Endodermal cell (in vitro differentiated cells): Measurements from ENCODE around the gene CHD2. TPM values are rescaled to one million over a fixed set of nuclear protein-coding genes. Genes with fewer than 3 reads are reported as not detected.
A peak's percentile ranks its signal among the peaks of the same experiment; 100 is the strongest.

Source experiments
- DNase-seq: peaks from one replicate; pipeline ENCODE4 v3.0.0-alpha.2; 2017
- H3K27ac ChIP-seq: 2 replicates; pipeline ENCODE4 v1.5.1; 2013; ENCODE audit warnings: mild to moderate bottlenecking, low read depth, low read length, moderate library complexity
- H3K27me3 ChIP-seq: 2 replicates; pipeline ENCODE4 v1.6.1; 2013; ENCODE audit warnings: mild to moderate bottlenecking, low read length, moderate library complexity; ENCODE audit not compliant: insufficient read depth, control insufficient read depth, poor library complexity, severe bottlenecking
- H3K36me3 ChIP-seq: 2 replicates; pipeline ENCODE4 v1.7.0; 2013; ENCODE audit warnings: mild to moderate bottlenecking, low read length, moderate library complexity; ENCODE audit not compliant: control insufficient read depth, insufficient read depth
- H3K4me1 ChIP-seq: one replicate; pipeline ENCODE4 v1.7.0; 2013; ENCODE audit warnings: low read length; ENCODE audit not compliant: control insufficient read depth, insufficient read depth
- H3K4me3 ChIP-seq: 2 replicates; pipeline ENCODE4 v1.5.1; 2013; ENCODE audit warnings: mild to moderate bottlenecking, low read length, moderate library complexity
- H3K9ac ChIP-seq: 2 replicates; pipeline ENCODE4 v1.6.1; 2013; ENCODE audit warnings: mild to moderate bottlenecking, low read length, moderate library complexity; ENCODE audit not compliant: poor library complexity, severe bottlenecking; ENCODE audit errors: extremely low read depth
- H3K9me3 ChIP-seq: 2 replicates; pipeline ENCODE4 v1.6.1; 2013; ENCODE audit warnings: mild to moderate bottlenecking, low read length, moderate library complexity; ENCODE audit not compliant: control insufficient read depth
- H3K27ac Mint-ChIP-seq: 2 replicates; pipeline ENCODE4 v1.8.0; 2020; ENCODE audit warnings: mixed read lengths
- H3K27me3 Mint-ChIP-seq: 2 replicates; pipeline ENCODE4 v1.8.0; 2021; ENCODE audit warnings: mild to moderate bottlenecking, mixed read lengths; ENCODE audit not compliant: insufficient read depth
- H3K36me3 Mint-ChIP-seq: 2 replicates; pipeline ENCODE4 v1.8.0; 2020; ENCODE audit warnings: low read depth, mixed read lengths
- H3K4me1 Mint-ChIP-seq: 2 replicates; pipeline ENCODE4 v1.8.0; 2020; ENCODE audit warnings: mixed read lengths
- H3K4me3 Mint-ChIP-seq: 2 replicates; pipeline ENCODE4 v1.8.0; 2020; ENCODE audit warnings: mild to moderate bottlenecking, moderate library complexity, mixed read lengths
- H3K9me3 Mint-ChIP-seq: 2 replicates; pipeline ENCODE4 v1.8.0; 2020; ENCODE audit warnings: mild to moderate bottlenecking, mixed read lengths
- WGBS, 2 experiments: methylation state at CpG; one replicate each; pipeline versions ENCODE4 v1.1.5 to v1.1.7; 2013; ENCODE audit warnings: missing lambda C conversion rate in 2 of 2, mixed read lengths in 1 of 2; ENCODE audit not compliant: insufficient coverage in 1 of 2, insufficient read length in 1 of 2; 5-methylcytosine and 5-hydroxymethylcytosine counted together
- total RNA-seq, 2 donors: library from RNA; stranded (reverse); fragmentation: NEBNext Ultra II Directional in 1 of 2; extraction: Animal tissue kit (Norgen Biotek cat#: 25700) in 1 of 2; gene quantifications; 2 replicates in 1 of 2; 3 replicates in 1 of 2; pipeline ENCODE4 v1.2.1, GENCODE V29; 2021
- TF ChIP-seq, protein P1 (sequence below): fragments of 200-600 bp; sonication (generic); conservative IDR thresholded peaks from 2 replicates; pipeline ENCODE4 v1.5.0; 2021; ENCODE audit warnings: antibody characterized with exemption, mild to moderate bottlenecking

CHD2 gene
- total RNA-seq, 2 donors from 2014 or later: 116 to 127 TPM

DNA sequence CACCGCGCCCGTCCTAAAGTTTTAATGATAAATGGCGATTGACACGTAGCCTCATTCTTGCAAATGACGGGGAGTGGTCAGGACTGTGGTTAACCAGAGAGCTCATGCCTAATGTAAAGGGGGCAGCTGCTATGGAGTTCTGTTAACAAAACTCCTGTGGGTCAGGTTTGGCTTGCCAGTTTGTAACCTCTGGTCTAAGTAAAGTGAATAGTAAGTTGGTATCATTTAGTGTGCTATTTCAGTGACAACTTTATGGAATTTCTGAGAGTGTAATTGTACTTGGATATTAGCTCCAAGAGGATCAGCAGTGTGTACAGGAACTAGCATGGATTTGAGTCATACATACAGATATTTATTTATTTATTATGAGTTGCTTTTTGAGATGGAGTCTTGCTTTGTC lies 101.0 kb downstream of the CHD2 start:
- TF ChIP-seq, protein P1, sequence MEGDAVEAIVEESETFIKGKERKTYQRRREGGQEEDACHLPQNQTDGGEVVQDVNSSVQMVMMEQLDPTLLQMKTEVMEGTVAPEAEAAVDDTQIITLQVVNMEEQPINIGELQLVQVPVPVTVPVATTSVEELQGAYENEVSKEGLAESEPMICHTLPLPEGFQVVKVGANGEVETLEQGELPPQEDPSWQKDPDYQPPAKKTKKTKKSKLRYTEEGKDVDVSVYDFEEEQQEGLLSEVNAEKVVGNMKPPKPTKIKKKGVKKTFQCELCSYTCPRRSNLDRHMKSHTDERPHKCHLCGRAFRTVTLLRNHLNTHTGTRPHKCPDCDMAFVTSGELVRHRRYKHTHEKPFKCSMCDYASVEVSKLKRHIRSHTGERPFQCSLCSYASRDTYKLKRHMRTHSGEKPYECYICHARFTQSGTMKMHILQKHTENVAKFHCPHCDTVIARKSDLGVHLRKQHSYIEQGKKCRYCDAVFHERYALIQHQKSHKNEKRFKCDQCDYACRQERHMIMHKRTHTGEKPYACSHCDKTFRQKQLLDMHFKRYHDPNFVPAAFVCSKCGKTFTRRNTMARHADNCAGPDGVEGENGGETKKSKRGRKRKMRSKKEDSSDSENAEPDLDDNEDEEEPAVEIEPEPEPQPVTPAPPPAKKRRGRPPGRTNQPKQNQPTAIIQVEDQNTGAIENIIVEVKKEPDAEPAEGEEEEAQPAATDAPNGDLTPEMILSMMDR: no peak
- Histone ChIP-seq H3K9ac (no peak overlapping the region), H3K27me3 (no peaks in the 10 kb centered on the region), H3K9me3 (no peaks in the 10 kb centered on the region), H3K27ac (no peak overlapping the region), H3K4me1 (no peaks in the 10 kb centered on the region), H3K4me3 (no peak overlapping the region), H3K36me3 (peaks cover 97% of the 10 kb centered on the region)
- Mint-ChIP-seq H3K4me3 (no peak overlapping the region), H3K9me3 (no peaks in the 10 kb centered on the region), H3K36me3 (peaks cover 89% of the 10 kb centered on the region), H3K27me3 (no peaks in the 10 kb centered on the region), H3K4me1 (no peaks in the 10 kb centered on the region), H3K27ac (no peak overlapping the region)
- no peak for DNase-seq
- WGBS, 2 experiments: 91 to 93% methylated on average over 6 of the region's 6 CpGs

DNA sequence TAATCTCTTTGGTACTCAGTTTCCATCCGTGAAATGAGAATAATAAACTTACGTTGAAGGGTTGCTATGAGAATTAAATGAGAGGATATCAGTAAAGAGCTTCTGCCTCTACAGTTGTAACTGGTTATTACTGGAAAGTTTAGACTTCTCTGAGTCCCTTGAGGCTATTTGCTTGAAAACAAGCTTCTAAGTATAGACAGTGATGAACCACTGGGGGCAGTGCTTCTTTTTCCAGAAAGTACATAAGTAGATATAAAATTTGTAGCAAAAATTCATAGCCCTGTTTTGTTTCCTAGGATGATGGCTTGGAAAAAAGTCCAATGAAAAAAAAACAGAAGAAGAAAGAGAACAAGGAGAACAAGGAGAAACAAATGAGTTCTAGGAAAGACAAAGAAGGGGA lies 101.8 kb downstream of the CHD2 start:
- TF ChIP-seq, protein P1: peak; percentile 58
- Histone ChIP-seq H3K9me3 (no peaks in the 10 kb centered on the region), H3K4me1 (no peaks in the 10 kb centered on the region), H3K4me3 (no peak overlapping the region), H3K9ac (no peak overlapping the region), H3K27me3 (no peaks in the 10 kb centered on the region), H3K27ac (no peak overlapping the region), H3K36me3 (peaks cover 97% of the 10 kb centered on the region)
- WGBS, 2 experiments: 100% methylated on average over 2 of the region's 2 CpGs
- Mint-ChIP-seq H3K4me1 (no peaks in the 10 kb centered on the region), H3K4me3 (no peak overlapping the region), H3K9me3 (no peaks in the 10 kb centered on the region), H3K36me3 (peaks cover 89% of the 10 kb centered on the region), H3K27ac (no peak overlapping the region), H3K27me3 (no peaks in the 10 kb centered on the region)
- no peak for DNase-seq

DNA sequence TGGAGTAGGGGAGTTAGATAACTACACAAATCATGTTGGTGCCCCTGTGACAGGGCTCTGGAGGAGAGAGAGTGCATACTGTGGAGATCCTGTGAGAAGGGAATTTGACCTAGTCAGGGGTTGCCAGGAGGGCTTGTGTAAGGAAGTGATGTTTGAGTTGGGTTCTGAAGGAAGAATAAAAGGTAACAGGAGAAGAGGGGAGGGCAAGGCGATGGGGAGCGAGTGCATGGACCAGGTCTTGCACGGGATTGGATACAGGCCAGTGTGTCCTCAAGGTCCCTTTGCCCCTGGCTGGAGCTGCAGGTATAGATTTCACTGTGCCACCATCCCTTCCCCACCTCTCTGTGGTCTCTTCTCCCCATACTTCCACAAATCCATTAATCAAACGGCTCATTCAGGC lies 105.0 kb downstream of the CHD2 start:
- Histone ChIP-seq H3K9me3 (no peaks in the 10 kb centered on the region), H3K4me1 (no peaks in the 10 kb centered on the region), H3K4me3 (no peak overlapping the region), H3K27ac (no peak overlapping the region), H3K36me3 (peaks cover 100% of the 10 kb centered on the region), H3K27me3 (no peaks in the 10 kb centered on the region), H3K9ac (no peak overlapping the region)
- H3K4me1 Mint-ChIP-seq: peaks cover 3% of the 10 kb centered on the region
- H3K36me3 Mint-ChIP-seq: peaks cover 87% of the 10 kb centered on the region
- no peaks in the 10 kb centered on the region for H3K27me3 Mint-ChIP-seq
- H3K9me3 Mint-ChIP-seq: no peaks in the 10 kb centered on the region
- DNase-seq: no peak
- H3K27ac Mint-ChIP-seq: peak overlapping the region; percentile 36
- 89 to 95% methylated on average over 3 to 4 of the region's 4 CpGs for WGBS, 2 experiments
- H3K4me3 Mint-ChIP-seq: no peak overlapping the region
- TF ChIP-seq, protein P1: no peak
